ENCODE measurements around the gene BEND7. TPM values are rescaled to one million over a fixed set of nuclear protein-coding genes. Genes with fewer than 3 reads are reported as not detected.

The BEND7 gene
- total and polyA plus RNA-seq, 9 of the 15 experiments (the other 6 are each of a cell fraction or from before 2014, with no cell fraction given), result 1.3 to 11.4 (median 5.2) TPM

DNA sequence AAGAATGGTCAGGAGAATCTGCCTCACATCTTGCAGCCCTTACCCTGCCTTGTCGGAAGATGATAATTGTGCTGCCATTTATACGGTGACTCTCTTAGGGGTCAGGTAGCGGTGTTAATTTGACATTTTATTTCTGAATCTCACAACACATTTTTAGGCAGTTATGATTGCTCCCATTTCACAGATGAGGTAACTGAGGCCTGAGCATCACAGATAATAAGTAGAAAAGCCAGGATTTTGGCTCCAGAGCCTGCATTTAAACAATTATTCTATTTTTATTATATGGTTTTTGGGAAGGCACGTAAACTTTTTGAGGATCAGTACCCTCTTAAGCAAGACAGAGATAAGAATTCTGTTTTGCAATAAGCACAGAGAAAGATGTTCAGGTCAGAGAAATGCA, 103.4 kb downstream of the BEND7 start:
- Histone ChIP-seq H3K9me1 (ENCODE audit: control insufficient read depth, insufficient read depth, low read length) (no peaks in the 10 kb centered on the region), H4K20me1 (replicated peaks; ENCODE audit: control insufficient read depth, insufficient read depth, low read length) (no peaks in the 10 kb centered on the region), H3K79me2 (ENCODE audit: control insufficient read depth, insufficient read depth, low read length) (no peaks in the 10 kb centered on the region), H3K9ac (ENCODE audit: insufficient read depth in 1 of 2, low read depth in 2 of 2, low read length in 2 of 2) (no peak overlapping the region), H3K4me2 (ENCODE audit: insufficient read depth, low read length) (no peak overlapping the region), H3K27ac (ENCODE audit: extremely low read depth, low read depth, low read length) (no peak overlapping the region), H3K4me3 (no peak overlapping the region), H3K9me3 (replicated peaks; ENCODE audit: control insufficient read depth, insufficient read depth, low read depth, low read length) (no peaks in the 10 kb centered on the region), H3K4me1 (replicated peaks in 1 of 2; ENCODE audit: control insufficient read depth in 2 of 2, insufficient read depth in 2 of 2, low read length in 2 of 2) (no peaks in the 10 kb centered on the region; a peak in 2 of 5 replicates), H2AFZ (ENCODE audit: low read depth, low read length) (no peak overlapping the region), H3K27me3 (ENCODE audit: control insufficient read depth in 2 of 2, insufficient read depth in 2 of 2, low read length in 2 of 2) (no peaks in the 10 kb centered on the region; a peak in 1 of 5 replicates), H3K36me3 (ENCODE audit: control insufficient read depth, insufficient read depth, low read length) (no peaks in the 10 kb centered on the region)
- ChIA-PET CTCF (ENCODE audit: low intra/inter-chr PET ratio) (no interaction called here), POLR2A (no interaction called here)
- FAIRE-seq (no peak), DNase-seq (ENCODE audit: extremely low read depth in 1 of 4, low spot score in 3 of 4) (no peak), ATAC-seq (no peak)
- WGBS (ENCODE audit: insufficient coverage, low coverage, missing lambda C conversion rate), result 35% methylated on average over 4 of the region's 4 CpGs
- no TSS peak for BruUV-seq (replicated peaks)
- TF ChIP-seq ZNF175 (CRISPR knock-in tag; IDR thresholded peaks at IDR 0.05; ENCODE audit: low read depth) (no peak), HDGF (IDR thresholded peaks at IDR 0.05) (no peak), RCOR1 (IDR thresholded peaks at IDR 0.05; ENCODE audit: borderline replicate concordance in 1 of 2, low read depth in 2 of 2, low read length in 2 of 2) (peak in 1 of 2 experiments; percentile 60; a peak in 2 of 4 replicates), RBM25 (IDR thresholded peaks at IDR 0.05; ENCODE audit: low read depth, low read length, severe bottlenecking) (peak; percentile 97), HDAC2 (IDR thresholded peaks at IDR 0.05) (0 out of 2 replicates have a peak, but pooled peaks have one; percentile 28), BCOR (IDR thresholded peaks at IDR 0.05) (peak; percentile 75), ADNP (tag; IDR thresholded peaks at IDR 0.05) (peak; percentile 83), KDM1A (IDR thresholded peaks at IDR 0.05) (peak; percentile 29 to 36; a peak in 2 of 4 replicates), KLF16 (IDR thresholded peaks at IDR 0.05) (no peak), U2AF2 (optimal IDR thresholded peaks at IDR 0.05; ENCODE audit: low read depth, low read length) (no peak), PHF21A (IDR thresholded peaks at IDR 0.05; ENCODE audit: borderline replicate concordance, low read depth) (no peak), MBD2 (IDR thresholded peaks at IDR 0.05; ENCODE audit: borderline replicate concordance, low read depth) (no peak)
- TF ChIP-seq, protein P1, sequence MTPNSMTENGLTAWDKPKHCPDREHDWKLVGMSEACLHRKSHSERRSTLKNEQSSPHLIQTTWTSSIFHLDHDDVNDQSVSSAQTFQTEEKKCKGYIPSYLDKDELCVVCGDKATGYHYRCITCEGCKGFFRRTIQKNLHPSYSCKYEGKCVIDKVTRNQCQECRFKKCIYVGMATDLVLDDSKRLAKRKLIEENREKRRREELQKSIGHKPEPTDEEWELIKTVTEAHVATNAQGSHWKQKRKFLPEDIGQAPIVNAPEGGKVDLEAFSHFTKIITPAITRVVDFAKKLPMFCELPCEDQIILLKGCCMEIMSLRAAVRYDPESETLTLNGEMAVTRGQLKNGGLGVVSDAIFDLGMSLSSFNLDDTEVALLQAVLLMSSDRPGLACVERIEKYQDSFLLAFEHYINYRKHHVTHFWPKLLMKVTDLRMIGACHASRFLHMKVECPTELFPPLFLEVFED (CRISPR knock-in tag; conservative IDR thresholded peaks at IDR 0.05), result no peak
- intact Hi-C loops (cut with micrococcal nuclease) (no loop called here), in situ Hi-C loops (cut with MboI) (no loop called here)

Measured in K562 (cell line).